ENCODE results near the gene ZNF358.

ZNF358 gene

GRCh38 chr19:7554990-7555864 lies 39.3 kb downstream of the ZNF358 start:
- H3K9me3 Mint-ChIP-seq, result no peaks in the 10 kb centered on the region
- no peak for DNase-seq
- H3K27me3 Mint-ChIP-seq, result no peaks in the 10 kb centered on the region

GRCh38 chr19:7556696-7557315 lies 40.9 kb downstream of the ZNF358 start:
- no peaks in the 10 kb centered on the region for H3K27me3 Mint-ChIP-seq
- no peak for ATAC-seq (replicated peaks)
- no peak overlapping the region for H3K4me3 Mint-ChIP-seq
- H3K9me3 Mint-ChIP-seq, result no peaks in the 10 kb centered on the region
- no peak for DNase-seq
- H3K36me3 Mint-ChIP-seq (ENCODE audit: insufficient read depth), result peaks cover 28% of the 10 kb centered on the region
- H3K4me1 Mint-ChIP-seq (ENCODE audit: low read depth in 2 of 2), result peaks cover 2 to 4% of the 10 kb centered on the region in 2 donors
- no peak overlapping the region for H3K27ac Mint-ChIP-seq

More at GRCh38 chr19:7554990-7555864, 39.3 kb downstream of the ZNF358 start:
- Mint-ChIP-seq H3K36me3 (ENCODE audit: insufficient read depth) (peaks cover 28% of the 10 kb centered on the region), H3K4me1 (ENCODE audit: low read depth in 2 of 2) (peaks cover 4% of the 10 kb centered on the region in 2 donors), H3K4me3 (no peak overlapping the region), H3K27ac (no peak overlapping the region)
- ATAC-seq (replicated peaks), result no peak

- Mint-ChIP-seq H3K4me3 (no peak overlapping the region), H3K4me1 (ENCODE audit: low read depth in 2 of 2) (no peaks in the 10 kb centered on the region), H3K27ac (no peak overlapping the region), H3K9me3 (no peaks in the 10 kb centered on the region), H3K27me3 (no peaks in the 10 kb centered on the region), H3K36me3 (ENCODE audit: insufficient read depth) (peaks cover 24% of the 10 kb centered on the region)
- no peak for ATAC-seq (replicated peaks)
- DNase-seq, result no peak
These were observed 42.8 kb downstream of the ZNF358 start for GRCh38 chr19:7558667-7559066.

GRCh38 chr19:7559102-7559501 lies 43.2 kb downstream of the ZNF358 start:
- no peaks in the 10 kb centered on the region for H3K27me3 Mint-ChIP-seq
- H3K27ac Mint-ChIP-seq, result no peak overlapping the region
- H3K36me3 Mint-ChIP-seq (ENCODE audit: insufficient read depth), result peaks cover 24% of the 10 kb centered on the region
- no peak overlapping the region for H3K4me3 Mint-ChIP-seq
- no peaks in the 10 kb centered on the region for H3K4me1 Mint-ChIP-seq (ENCODE audit: low read depth in 2 of 2)
- H3K9me3 Mint-ChIP-seq, result no peaks in the 10 kb centered on the region
- ATAC-seq (replicated peaks), result no peak
- DNase-seq, result no peak

- Mint-ChIP-seq H3K27ac (no peak overlapping the region), H3K4me3 (no peak overlapping the region), H3K27me3 (no peaks in the 10 kb centered on the region), H3K4me1 (ENCODE audit: low read depth in 2 of 2) (no peaks in the 10 kb centered on the region), H3K9me3 (no peaks in the 10 kb centered on the region), H3K36me3 (ENCODE audit: insufficient read depth) (peaks cover 24% of the 10 kb centered on the region)
- ATAC-seq (replicated peaks) (no peak), DNase-seq (no peak)
These were observed 44.4 kb downstream of the ZNF358 start for GRCh38 chr19:7560255-7560654.

GRCh38 chr19:7561325-7561724 lies 45.4 kb downstream of the ZNF358 start:
- no peaks in the 10 kb centered on the region for H3K27me3 Mint-ChIP-seq
- ATAC-seq (replicated peaks) (no peak), DNase-seq (no peak)
- peaks cover 20% of the 10 kb centered on the region for H3K36me3 Mint-ChIP-seq (ENCODE audit: insufficient read depth)
- H3K9me3 Mint-ChIP-seq, result no peaks in the 10 kb centered on the region
- no peaks in the 10 kb centered on the region for H3K4me1 Mint-ChIP-seq (ENCODE audit: low read depth in 2 of 2)
- H3K27ac Mint-ChIP-seq, result peak overlapping the region in 1 of 2 donors; percentile 38
- no peak overlapping the region for H3K4me3 Mint-ChIP-seq

GRCh38 chr19:7562646-7563393 lies 46.9 kb downstream of the ZNF358 start:
- no peak for ATAC-seq (replicated peaks)
- H3K4me1 Mint-ChIP-seq (ENCODE audit: low read depth in 2 of 2), result no peaks in the 10 kb centered on the region

GRCh38 chr19:7564866-7565265 lies 49.0 kb downstream of the ZNF358 start:
- H3K9me3 Mint-ChIP-seq, result no peaks in the 10 kb centered on the region
- peaks cover 5% of the 10 kb centered on the region for H3K36me3 Mint-ChIP-seq (ENCODE audit: insufficient read depth)
- no peak for ATAC-seq (replicated peaks)

More at GRCh38 chr19:7562646-7563393, 46.9 kb downstream of the ZNF358 start:
- no peaks in the 10 kb centered on the region for H3K27me3 Mint-ChIP-seq
- H3K27ac Mint-ChIP-seq, result no peak overlapping the region
- H3K9me3 Mint-ChIP-seq, result no peaks in the 10 kb centered on the region
- no peak overlapping the region for H3K4me3 Mint-ChIP-seq
- no peak for DNase-seq
- H3K36me3 Mint-ChIP-seq (ENCODE audit: insufficient read depth), result peaks cover 9% of the 10 kb centered on the region

GRCh38 chr19:7565332-7565731 lies 49.4 kb downstream of the ZNF358 start:
- no peaks in the 10 kb centered on the region for H3K4me1 Mint-ChIP-seq (ENCODE audit: low read depth in 2 of 2)
- H3K27ac Mint-ChIP-seq, result no peak overlapping the region
- no peak overlapping the region for H3K4me3 Mint-ChIP-seq
- H3K36me3 Mint-ChIP-seq (ENCODE audit: insufficient read depth), result peaks cover 4% of the 10 kb centered on the region
- H3K27me3 Mint-ChIP-seq, result no peaks in the 10 kb centered on the region
- DNase-seq (no peak), ATAC-seq (replicated peaks) (no peak)
- no peaks in the 10 kb centered on the region for H3K9me3 Mint-ChIP-seq

More at GRCh38 chr19:7564866-7565265, 49.0 kb downstream of the ZNF358 start:
- Mint-ChIP-seq H3K27me3 (no peaks in the 10 kb centered on the region), H3K27ac (no peak overlapping the region), H3K4me3 (no peak overlapping the region), H3K4me1 (ENCODE audit: low read depth in 2 of 2) (no peaks in the 10 kb centered on the region)
- DNase-seq, result no peak
